Endothelial cell of umbilical vein (primary cell): ENCODE data around the gene ORMDL3. TPM values are rescaled to one million over a fixed set of nuclear protein-coding genes. Genes with fewer than 3 reads are reported as not detected.
A peak's percentile ranks its signal among the peaks of the same experiment; 100 is the strongest.

Experiments
- BruUV-seq: library from RNA; stranded (reverse); fragments of 400-500 nt; replicated peaks from 2 replicates; lab custom pipeline; 2021; lab: Mats Ljungman, UMichigan
- CTCF ChIA-PET: fragments of 300-600, 350-600 bp; sonication (Branson Sonifier 250); formaldehyde crosslinking; loops from one replicate; lab custom pipeline; 2021; ENCODE audit warnings: antibody characterized with exemption, inconsistent platforms; lab: Charles Lee
- POLR2A ChIA-PET: fragments of 300-600, 350-600 bp; sonication (Branson Sonifier 250); formaldehyde crosslinking; loops from one replicate; lab custom pipeline; 2021; ENCODE audit warnings: antibody characterized with exemption, inconsistent platforms; lab: Charles Lee
- DNase-seq: peaks from one replicate; pipeline ENCODE4 v3.0.0-alpha.2; 2011; ENCODE audit warnings: low read depth, low spot score
- FAIRE-seq: peaks from 2 replicates; lab custom pipeline; 2011; peaks lifted over from hg19 to GRCh38; lab: Jason Lieb, UNC
- H2AFZ ChIP-seq: 2 replicates; pipeline ENCODE4 v1.6.0; 2012; ENCODE audit warnings: low read depth, low read length, control low read depth, inconsistent platforms
- H3K27ac ChIP-seq: 2 replicates; pipeline ENCODE4 v1.5.1; 2011; ENCODE audit warnings: low read depth, mild to moderate bottlenecking, control low read depth, low read length, moderate library complexity; ENCODE audit not compliant: insufficient read depth
- H3K27me3 ChIP-seq, 2 experiments: 2 replicates each; pipeline versions ENCODE4 v1.6.0 to v1.6.1; 2011; ENCODE audit warnings: low read length in 2 of 2, mixed read lengths in 1 of 2; ENCODE audit not compliant: control insufficient read depth in 2 of 2, insufficient read depth in 2 of 2
- H3K36me3 ChIP-seq, 2 experiments: 2 replicates in 1 of 2; 3 replicates in 1 of 2; pipeline ENCODE4 v1.5.1; 2011; ENCODE audit warnings: low read length in 2 of 2, mild to moderate bottlenecking in 1 of 2, moderate library complexity in 1 of 2; ENCODE audit not compliant: control insufficient read depth in 2 of 2, insufficient read depth in 2 of 2; ENCODE audit errors: extremely low read depth in 1 of 2
- H3K4me1 ChIP-seq: 3 replicates; pipeline ENCODE4 v1.5.1; 2011; ENCODE audit warnings: mild to moderate bottlenecking, low read length; ENCODE audit not compliant: control insufficient read depth, insufficient read depth; ENCODE audit errors: extremely low read depth
- H3K4me2 ChIP-seq: 2 replicates; pipeline ENCODE4 v1.6.1; 2011; ENCODE audit warnings: low read length, control low read depth, mixed read lengths; ENCODE audit not compliant: insufficient read depth
- H3K4me3 ChIP-seq, 3 experiments: fragments of 200-600 bp in 1 of 3; sonication (generic), shearing (Covaris generic) in 1 of 3; replicated peaks in 1 of 3; 2 replicates each; pipeline ENCODE4 v1.5.1; 2011 to 2016; ENCODE audit warnings: control low read depth in 3 of 3, low read length in 3 of 3, mild to moderate bottlenecking in 2 of 3, inconsistent platforms in 1 of 3, low read depth in 1 of 3, moderate library complexity in 1 of 3; ENCODE audit not compliant: insufficient read depth in 1 of 3
- H3K79me2 ChIP-seq: 2 replicates; pipeline ENCODE4 v1.6.0; 2012; ENCODE audit warnings: low read length, inconsistent platforms; ENCODE audit not compliant: control insufficient read depth, insufficient read depth
- H3K9ac ChIP-seq: replicated peaks from 2 replicates; pipeline ENCODE3; 2011; ENCODE audit warnings: low read length, control low read depth; ENCODE audit not compliant: insufficient read depth; ENCODE audit errors: extremely low read depth
- H3K9me1 ChIP-seq: replicated peaks from 3 replicates; pipeline ENCODE4 v1.6.0; 2011; ENCODE audit warnings: mild to moderate bottlenecking, low read length; ENCODE audit not compliant: control insufficient read depth, insufficient read depth; ENCODE audit errors: extremely low read depth
- H3K9me3 ChIP-seq: replicated peaks from 2 replicates; pipeline ENCODE4 v1.5.1; 2012; ENCODE audit warnings: low read length, inconsistent platforms; ENCODE audit not compliant: control insufficient read depth, insufficient read depth
- H4K20me1 ChIP-seq: replicated peaks from 2 replicates; pipeline ENCODE3; 2011; ENCODE audit warnings: mild to moderate bottlenecking, low read length; ENCODE audit not compliant: control insufficient read depth, insufficient read depth; ENCODE audit errors: extremely low read depth
- EZH2 ChIP-seq: IDR thresholded peaks from 2 replicates; pipeline ENCODE4 v1.6.1; 2012; ENCODE audit warnings: borderline replicate concordance, low read depth, mild to moderate bottlenecking, moderate library complexity, low read length, inconsistent platforms; ENCODE audit not compliant: severe bottlenecking
- FOS ChIP-seq: IDR thresholded peaks from 2 replicates; pipeline ENCODE4 v1.6.1; 2011; ENCODE audit warnings: mild to moderate bottlenecking, low read length, moderate library complexity, borderline replicate concordance; ENCODE audit not compliant: insufficient read depth
- GATA2 ChIP-seq: IDR thresholded peaks from 2 replicates; pipeline ENCODE4 v1.7.0; 2011; ENCODE audit warnings: low read depth, mild to moderate bottlenecking, moderate library complexity, mixed read lengths, low read length; ENCODE audit not compliant: insufficient read length, insufficient read depth
- JUN ChIP-seq: IDR thresholded peaks from 2 replicates; pipeline ENCODE4 v1.6.1; 2011; ENCODE audit warnings: borderline replicate concordance, low read depth; ENCODE audit not compliant: insufficient read length, insufficient read depth
- MYC ChIP-seq: IDR thresholded peaks from one replicate; pipeline ENCODE4 v1.6.1; 2011; ENCODE audit warnings: mild to moderate bottlenecking, low read depth, low read length
- POLR2A ChIP-seq: IDR thresholded peaks from 2 replicates; pipeline ENCODE4 v1.6.1; 2012; ENCODE audit warnings: low read depth, mild to moderate bottlenecking, control low read depth, low read length
- POLR2AphosphoS5 ChIP-seq: IDR thresholded peaks from 2 replicates; pipeline ENCODE4 v1.6.1; 2012; ENCODE audit warnings: low read depth, mild to moderate bottlenecking, control low read depth, low read length, moderate library complexity; ENCODE audit not compliant: insufficient read depth
- dilution Hi-C: fragments of 300-500 bp; cut with MboI; formaldehyde crosslinking; loops from one replicate; pipeline ENCODE4 v1.15.0; 2019; ENCODE audit warnings: low sequenced_read_pairs; ENCODE audit not compliant: extremely low pct_ligation_motif_present
- intact Hi-C: fragments of 100-400 bp; cut with micrococcal nuclease; formaldehyde crosslinking; loops from one replicate; pipeline ENCODE4 v1.10.0; 2022
- polyA plus RNA-seq, 4 experiments: library from polyadenylated mRNA; depleted of rRNA in 3 of 4; stranded (reverse) in 3 of 4; unstranded in 1 of 4; fragments of >200 nt; gene quantifications; 2 replicates each; pipeline versions ENCODE4 v1.2.1 to v1.2.3, GENCODE V29; 2011 to 2012; ENCODE audit warnings: missing spikeins in 1 of 4
- total RNA-seq: library from RNA; stranded (reverse); gene quantifications from 2 replicates; pipeline ENCODE4 v1.2.3, GENCODE V29; 2021
- TF ChIP-seq, protein P1 (sequence below): IDR thresholded peaks from 2 replicates; pipeline ENCODE4 v1.6.1; 2011; ENCODE audit not compliant: insufficient read depth, insufficient read length
- TF ChIP-seq, protein P2 (sequence below), 2 donors: IDR thresholded peaks; 1 replicate in 1 of 2; 2 replicates in 1 of 2; pipeline ENCODE4 v1.5.1; 2011; ENCODE audit warnings: low read length in 2 of 2, mild to moderate bottlenecking in 2 of 2, moderate library complexity in 2 of 2, control low read depth in 1 of 2, inconsistent platforms in 1 of 2, low read depth in 1 of 2; ENCODE audit not compliant: insufficient read depth in 1 of 2; ENCODE audit errors: extremely low read depth in 1 of 2

ORMDL3 gene
- total and polyA plus RNA-seq, 2 donors (not counting 3 experiments of a cell fraction or from before 2014, with no cell fraction given) = 29.8 to 49.8 TPM

DNA sequence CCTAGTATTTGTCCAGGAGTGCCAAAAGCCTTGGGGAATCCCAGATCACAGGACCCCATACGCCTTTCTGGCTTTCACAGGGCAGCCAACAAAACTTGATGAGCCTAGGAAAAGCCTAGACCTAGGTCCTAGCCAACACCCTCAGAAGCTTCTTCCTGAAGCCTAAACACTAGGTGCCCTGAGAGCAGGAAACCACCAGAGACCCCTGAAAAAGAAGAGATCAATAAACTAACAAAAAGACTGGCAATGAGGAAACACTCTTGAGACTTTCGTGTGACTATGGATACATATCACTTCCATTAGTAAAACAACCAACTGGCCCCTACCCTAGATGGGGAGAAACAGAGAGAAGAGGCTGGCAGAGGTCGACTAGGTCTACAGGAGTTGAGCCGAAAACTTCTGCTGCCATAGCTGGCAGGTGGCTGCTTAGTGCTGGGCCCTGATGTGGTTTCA, 1.2 kb downstream of the ORMDL3 start:
- TF ChIP-seq FOS (no peak), EZH2 (no peak)
- intact Hi-C loops = loop anchor here (2.0 kb wide), 1 partner anchor 55 kb away; the partner anchor contains the start of gene PSMD3
- dilution Hi-C loops = no loop called here
- Histone ChIP-seq H3K4me1 (peaks cover 43% of the 10 kb centered on the region), H4K20me1 (no peaks in the 10 kb centered on the region), H3K79me2 (peaks cover 24% of the 10 kb centered on the region), H3K4me3 (peak overlapping the region in 1 of 3 experiments; percentile 55), H3K9me1 (no peaks in the 10 kb centered on the region), H3K9ac (no peak overlapping the region), H2AFZ (no peak overlapping the region), H3K36me3 (peaks cover 3 to 24% of the 10 kb centered on the region in 2 experiments), H3K27ac (no peak overlapping the region), H3K4me2 (peak overlapping the region; percentile 80), H3K27me3 (no peaks in the 10 kb centered on the region), H3K9me3 (no peaks in the 10 kb centered on the region)
- CTCF ChIA-PET = interaction anchor here (1.1 to 2.2 kb wide), 2 partner anchors 32 to 55 kb away, joined by 3 to 9 read pairs; partner anchors contain the start of gene PSMD3
- BruUV-seq = no TSS peak
- DNase-seq = no peak
- POLR2A ChIA-PET = no interaction called here
- peak; percentile 70 for FAIRE-seq

DNA sequence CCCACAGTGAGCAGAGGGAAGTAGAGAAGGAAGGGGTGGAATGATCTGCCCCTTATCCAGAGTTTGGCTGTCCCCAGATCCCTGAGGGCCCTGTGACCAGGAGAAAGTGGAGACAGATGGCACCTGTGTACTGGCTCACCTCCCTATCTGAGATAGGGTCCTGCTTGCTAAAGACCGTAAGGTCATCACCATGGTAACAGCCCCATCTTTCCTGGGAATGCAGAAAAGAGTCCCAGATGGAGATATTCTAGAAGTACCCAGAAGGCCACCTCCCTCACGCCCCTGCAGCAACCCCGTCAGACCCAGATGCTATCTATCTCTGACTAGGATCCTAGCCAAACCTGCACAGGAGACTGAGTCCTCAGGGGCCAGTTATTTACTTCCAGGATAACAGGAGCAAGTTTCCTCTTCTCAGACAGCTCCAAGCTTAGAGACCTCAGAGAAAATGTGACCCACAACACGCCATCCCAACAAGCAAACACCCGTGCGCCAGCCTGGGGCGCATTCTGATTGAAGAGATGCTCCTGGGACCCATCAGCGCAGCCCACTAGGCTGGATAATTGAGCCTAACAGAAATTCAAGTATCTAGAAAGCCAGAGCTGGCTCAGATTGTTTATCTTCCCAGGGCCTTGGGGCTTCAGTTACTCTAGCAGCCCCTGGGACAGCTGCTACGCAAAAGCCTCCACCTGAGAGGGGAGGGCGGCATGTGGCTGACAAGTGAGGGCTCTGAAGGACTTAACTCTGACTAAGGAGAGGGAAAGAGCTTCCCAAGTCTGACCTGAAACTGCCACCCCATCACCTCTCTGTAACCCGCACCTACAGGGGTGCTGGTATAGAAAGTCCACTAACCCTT, 1.9 kb downstream of the ORMDL3 start:
- H3K4me2 ChIP-seq = no peak overlapping the region
- peaks cover 3 to 28% of the 10 kb centered on the region in 2 experiments for H3K36me3 ChIP-seq
- no peak overlapping the region for H3K27ac ChIP-seq
- H3K9me3 ChIP-seq = no peaks in the 10 kb centered on the region
- TF ChIP-seq FOS (no peak), EZH2 (no peak), POLR2AphosphoS5 (no peak), MYC (no peak), JUN (no peak), GATA2 (no peak), POLR2A (no peak)
- TF ChIP-seq, protein P1, sequence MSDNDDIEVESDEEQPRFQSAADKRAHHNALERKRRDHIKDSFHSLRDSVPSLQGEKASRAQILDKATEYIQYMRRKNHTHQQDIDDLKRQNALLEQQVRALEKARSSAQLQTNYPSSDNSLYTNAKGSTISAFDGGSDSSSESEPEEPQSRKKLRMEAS = no peak
- TF ChIP-seq, protein P2, sequence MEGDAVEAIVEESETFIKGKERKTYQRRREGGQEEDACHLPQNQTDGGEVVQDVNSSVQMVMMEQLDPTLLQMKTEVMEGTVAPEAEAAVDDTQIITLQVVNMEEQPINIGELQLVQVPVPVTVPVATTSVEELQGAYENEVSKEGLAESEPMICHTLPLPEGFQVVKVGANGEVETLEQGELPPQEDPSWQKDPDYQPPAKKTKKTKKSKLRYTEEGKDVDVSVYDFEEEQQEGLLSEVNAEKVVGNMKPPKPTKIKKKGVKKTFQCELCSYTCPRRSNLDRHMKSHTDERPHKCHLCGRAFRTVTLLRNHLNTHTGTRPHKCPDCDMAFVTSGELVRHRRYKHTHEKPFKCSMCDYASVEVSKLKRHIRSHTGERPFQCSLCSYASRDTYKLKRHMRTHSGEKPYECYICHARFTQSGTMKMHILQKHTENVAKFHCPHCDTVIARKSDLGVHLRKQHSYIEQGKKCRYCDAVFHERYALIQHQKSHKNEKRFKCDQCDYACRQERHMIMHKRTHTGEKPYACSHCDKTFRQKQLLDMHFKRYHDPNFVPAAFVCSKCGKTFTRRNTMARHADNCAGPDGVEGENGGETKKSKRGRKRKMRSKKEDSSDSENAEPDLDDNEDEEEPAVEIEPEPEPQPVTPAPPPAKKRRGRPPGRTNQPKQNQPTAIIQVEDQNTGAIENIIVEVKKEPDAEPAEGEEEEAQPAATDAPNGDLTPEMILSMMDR (IDR thresholded peaks at IDR 0.05; ENCODE audit: extremely low read depth in 1 of 2, insufficient read depth in 1 of 2, low read depth in 1 of 2, low read length in 2 of 2) = no peak
- H2AFZ ChIP-seq = no peak overlapping the region
- FAIRE-seq (no peak), DNase-seq (no peak)
- CTCF ChIA-PET = interaction anchor here (1.0 to 2.2 kb wide), 3 partner anchors 10 to 33 kb away, joined by 3 to 9 read pairs (median 4); no protein-coding TSS in a partner anchor
- H3K4me1 ChIP-seq = peaks cover 43% of the 10 kb centered on the region
- H3K79me2 ChIP-seq = peaks cover 24% of the 10 kb centered on the region
- dilution Hi-C loops (no loop called here), intact Hi-C loops (loop anchor here (2.0 kb wide), 1 partner anchor 55 kb away; the partner anchor contains the start of gene PSMD3)
- no peak overlapping the region for H3K4me3 ChIP-seq
- H3K9me1 ChIP-seq = no peaks in the 10 kb centered on the region
- H3K27me3 ChIP-seq = no peaks in the 10 kb centered on the region
- BruUV-seq = no TSS peak
- no peak overlapping the region for H3K9ac ChIP-seq
- POLR2A ChIA-PET = no interaction called here
- no peaks in the 10 kb centered on the region for H4K20me1 ChIP-seq
